Measurements from ENCODE around the gene MYO10. TPM values are rescaled to one million over a fixed set of nuclear protein-coding genes. Genes with fewer than 3 reads are reported as not detected.

MYO10 gene
- total RNA-seq, 4 donors from 2014 or later: 34.7 to 122 (median 71.2) TPM

DNA sequence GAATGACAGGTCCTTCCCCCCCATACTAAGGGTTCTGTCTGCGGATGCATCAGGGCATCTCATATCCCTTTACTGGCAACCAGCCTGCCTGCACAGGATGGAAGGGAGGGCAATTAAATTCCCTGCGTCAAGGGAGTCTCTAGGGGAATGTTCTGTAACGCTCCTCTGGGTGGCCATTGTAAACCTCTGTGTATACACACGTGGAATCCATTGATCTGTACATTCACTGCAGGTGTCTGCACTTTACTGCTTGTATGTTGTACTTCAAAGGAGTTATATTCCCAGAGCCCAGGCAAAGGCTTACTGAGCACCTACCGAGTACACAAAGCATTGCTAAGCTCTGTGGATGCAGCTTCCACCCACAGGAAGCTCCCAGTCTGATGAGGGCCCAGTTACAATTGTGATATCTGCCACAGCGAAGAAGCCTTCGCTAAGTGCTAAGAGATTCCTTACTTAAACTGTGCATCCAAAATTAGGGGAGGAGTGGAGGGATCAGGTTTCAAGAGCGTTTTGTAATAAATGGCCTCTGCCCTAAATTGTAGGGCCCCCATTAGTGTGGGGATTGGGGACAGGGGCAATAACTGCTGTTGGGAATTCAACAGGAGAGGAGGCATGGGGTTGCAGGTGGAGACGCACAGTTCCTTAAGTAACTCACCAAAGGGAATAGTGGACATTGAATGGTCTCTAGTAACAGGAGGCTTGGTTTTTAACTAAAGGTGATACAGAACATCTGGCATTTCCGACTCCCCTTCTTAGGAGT is 317.8 kb downstream of the MYO10 start:
- TF ChIP-seq, protein P1, sequence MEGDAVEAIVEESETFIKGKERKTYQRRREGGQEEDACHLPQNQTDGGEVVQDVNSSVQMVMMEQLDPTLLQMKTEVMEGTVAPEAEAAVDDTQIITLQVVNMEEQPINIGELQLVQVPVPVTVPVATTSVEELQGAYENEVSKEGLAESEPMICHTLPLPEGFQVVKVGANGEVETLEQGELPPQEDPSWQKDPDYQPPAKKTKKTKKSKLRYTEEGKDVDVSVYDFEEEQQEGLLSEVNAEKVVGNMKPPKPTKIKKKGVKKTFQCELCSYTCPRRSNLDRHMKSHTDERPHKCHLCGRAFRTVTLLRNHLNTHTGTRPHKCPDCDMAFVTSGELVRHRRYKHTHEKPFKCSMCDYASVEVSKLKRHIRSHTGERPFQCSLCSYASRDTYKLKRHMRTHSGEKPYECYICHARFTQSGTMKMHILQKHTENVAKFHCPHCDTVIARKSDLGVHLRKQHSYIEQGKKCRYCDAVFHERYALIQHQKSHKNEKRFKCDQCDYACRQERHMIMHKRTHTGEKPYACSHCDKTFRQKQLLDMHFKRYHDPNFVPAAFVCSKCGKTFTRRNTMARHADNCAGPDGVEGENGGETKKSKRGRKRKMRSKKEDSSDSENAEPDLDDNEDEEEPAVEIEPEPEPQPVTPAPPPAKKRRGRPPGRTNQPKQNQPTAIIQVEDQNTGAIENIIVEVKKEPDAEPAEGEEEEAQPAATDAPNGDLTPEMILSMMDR (IDR thresholded peaks at IDR 0.05): no peak
- no peak for TF ChIP-seq POLR2A (IDR thresholded peaks at IDR 0.05)
- Histone ChIP-seq H3K9me3 (no peaks in the 10 kb centered on the region), H3K27me3 (peaks cover 0 to 3% of the 10 kb centered on the region in 2 donors), H3K4me3 (no peak overlapping the region), H3K4me1 (peaks cover 0 to 9% (median 2%) of the 10 kb centered on the region in 4 donors), H3K27ac (peak overlapping the region in 1 of 4 donors; percentile 83), H3K36me3 (no peaks in the 10 kb centered on the region)
- no peak for DNase-seq

DNA sequence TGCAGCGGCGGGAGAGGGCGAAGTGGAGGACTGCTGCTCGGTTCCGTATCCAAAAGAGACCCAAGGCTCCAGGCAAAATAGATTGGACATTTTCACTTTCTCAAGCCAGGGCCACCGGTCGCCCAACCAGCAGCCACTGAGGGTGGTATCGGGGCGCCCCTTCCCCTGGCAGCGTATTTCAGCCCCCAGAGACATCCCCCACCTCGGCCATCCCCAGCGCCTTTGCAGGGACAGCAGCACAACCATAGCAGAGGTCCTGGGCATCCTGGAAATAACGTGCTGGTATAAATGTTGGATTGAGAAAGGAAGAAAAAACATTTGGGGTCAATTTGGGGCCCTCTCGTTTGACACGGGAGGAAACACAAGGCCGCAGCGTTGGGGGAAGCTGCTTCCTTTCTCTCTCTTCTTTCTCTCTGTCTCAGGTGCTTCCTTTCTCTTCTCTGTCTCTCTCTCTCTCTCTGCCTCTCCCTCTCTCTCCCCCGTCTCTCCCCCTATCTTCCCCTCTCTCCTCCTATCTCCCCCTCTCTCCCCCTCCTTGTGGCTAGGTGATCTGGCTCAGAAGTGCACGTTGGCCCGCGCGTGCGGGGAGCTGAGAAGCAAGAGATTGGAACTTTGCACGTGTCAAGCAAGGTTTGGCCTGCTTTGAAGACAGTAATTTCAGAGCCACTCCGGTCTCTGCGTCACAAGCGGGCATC is 318.7 kb downstream of the MYO10 start:
- Histone ChIP-seq H3K4me1 (peaks cover 0 to 9% (median 2%) of the 10 kb centered on the region in 4 donors), H3K27me3 (peaks cover 0 to 3% of the 10 kb centered on the region in 2 donors), H3K36me3 (no peaks in the 10 kb centered on the region), H3K4me3 (peak overlapping the region; percentile 62 to 92 (median 72)), H3K9me3 (no peaks in the 10 kb centered on the region), H3K27ac (peak overlapping the region; percentile 60 to 83 (median 77))
- DNase-seq: peak in 2 of 3 donors; percentile 48 to 57
- no peak for TF ChIP-seq POLR2A (IDR thresholded peaks at IDR 0.05)
- TF ChIP-seq, protein P1 (IDR thresholded peaks at IDR 0.05): no peak

DNA sequence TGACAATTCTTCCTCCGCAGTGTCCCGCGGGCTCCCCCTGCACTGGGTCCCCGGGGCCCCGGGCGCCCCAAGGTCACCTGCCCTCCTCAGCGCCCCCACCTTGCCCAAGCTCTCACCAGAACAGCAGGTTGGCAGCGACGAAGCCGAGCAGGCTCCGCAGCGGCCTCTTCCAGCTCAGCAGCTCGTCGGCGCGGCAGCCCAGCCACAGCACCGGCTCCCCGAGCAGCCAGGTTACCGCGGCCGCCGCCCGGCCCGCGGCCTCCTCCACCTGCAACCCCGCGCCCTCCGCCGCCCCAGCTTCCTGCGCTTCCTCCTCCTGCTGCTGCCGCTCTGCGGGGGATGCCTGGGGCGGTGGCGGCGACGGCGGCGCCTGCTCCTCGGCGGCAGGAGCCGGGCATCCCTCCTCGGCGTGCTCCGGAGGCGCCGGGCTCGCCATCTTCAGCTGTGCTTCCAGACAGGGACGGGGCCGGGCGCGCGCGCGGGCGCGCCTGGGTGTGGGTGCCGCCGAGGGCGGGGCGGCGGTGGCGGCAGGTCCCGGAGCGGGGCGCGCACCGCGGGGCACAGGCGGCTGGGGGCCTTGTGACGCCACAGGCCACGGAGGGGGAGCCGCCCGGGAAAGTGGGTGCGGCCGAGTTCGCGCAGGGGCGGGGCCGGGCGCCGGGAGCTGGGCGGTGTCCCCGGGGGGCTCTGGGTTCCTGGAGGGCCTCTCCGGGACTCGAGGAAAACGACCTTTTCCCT is 319.4 kb downstream of the MYO10 start, which contains the start of gene RETREG1:
RETREG1 (minus strand) TSS at position 462 of the 738 bp plus-strand sequence; CDS start at position 436, 26 bp downstream.
- DNase-seq: peak; percentile 70 to 87 (median 79)
- Histone ChIP-seq H3K9me3 (no peaks in the 10 kb centered on the region), H3K4me1 (peaks cover 0 to 9% (median 2%) of the 10 kb centered on the region in 4 donors), H3K36me3 (no peaks in the 10 kb centered on the region), H3K27me3 (peaks cover 0 to 3% of the 10 kb centered on the region in 2 donors), H3K27ac (peak within 1 kb of the TSS; percentile 60 to 83 (median 77)), H3K4me3 (peak within 1 kb of the TSS; percentile 62 to 92 (median 72))
- TF ChIP-seq POLR2A (IDR thresholded peaks at IDR 0.05): no peak
- TF ChIP-seq, protein P1 (IDR thresholded peaks at IDR 0.05): no peak

DNA sequence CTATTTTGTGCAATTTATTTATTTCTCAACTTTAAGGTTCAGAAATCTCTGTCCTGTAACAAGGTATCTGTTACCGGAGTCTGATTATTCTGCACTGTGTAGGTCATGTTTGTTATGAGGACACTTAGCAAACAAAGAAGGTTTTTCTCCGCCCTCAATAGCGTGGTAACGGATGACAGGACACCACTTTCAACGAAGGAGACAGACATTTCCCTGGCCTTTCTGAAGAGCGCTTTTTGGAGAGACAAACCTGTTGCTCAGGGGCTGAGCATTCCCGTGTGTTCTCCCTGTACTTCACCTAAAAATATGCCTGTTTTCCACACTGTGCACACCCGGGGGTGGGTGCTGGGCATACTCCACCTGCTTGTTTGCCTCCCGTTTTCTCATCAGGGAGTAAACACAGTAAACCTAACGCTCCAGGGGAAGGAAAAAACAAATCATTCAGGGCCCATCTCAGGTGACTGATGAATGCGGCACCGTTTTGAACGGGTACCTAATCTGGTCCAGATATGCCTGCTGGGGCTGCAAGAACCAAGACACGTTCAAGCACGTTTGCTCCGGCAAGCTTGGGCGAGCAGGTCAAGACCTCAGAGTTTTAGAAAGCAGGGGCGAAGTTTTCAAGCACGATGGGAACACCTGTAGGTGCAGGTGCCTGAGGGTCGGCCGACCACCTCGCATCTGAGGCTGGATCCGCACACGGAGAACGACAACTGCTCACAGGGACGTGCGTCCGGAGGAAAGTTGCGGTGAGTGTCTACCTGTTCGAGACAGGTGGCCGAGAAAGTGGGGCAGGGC is 320.1 kb downstream of the MYO10 start:
- H3K27me3 ChIP-seq: peaks cover 0 to 3% of the 10 kb centered on the region in 2 donors
- H3K4me1 ChIP-seq: peaks cover 0 to 9% (median 2%) of the 10 kb centered on the region in 4 donors
- peak overlapping the region; percentile 62 to 92 (median 72) for H3K4me3 ChIP-seq
- DNase-seq: no peak
- no peaks in the 10 kb centered on the region for H3K36me3 ChIP-seq
- H3K27ac ChIP-seq: peak overlapping the region; percentile 13 to 83 (median 58)
- H3K9me3 ChIP-seq: no peaks in the 10 kb centered on the region
- TF ChIP-seq, protein P1 (IDR thresholded peaks at IDR 0.05): no peak
- no peak for TF ChIP-seq POLR2A (IDR thresholded peaks at IDR 0.05)

Measured in Peyer's patch (tissue), 4 donors.